HepG2 (cell line): ENCODE data around the gene PCNT. TPM values are rescaled to one million over a fixed set of nuclear protein-coding genes. Genes with fewer than 3 reads are reported as not detected.
A peak's percentile ranks its signal among the peaks of the same experiment; 100 is the strongest.

ENCODE experiments used
- ATAC-seq: fragments of 200-7000 bp; cut with Tn5 transposase; 3 replicates; pipeline ENCODE4 v1.9.1; 2020; ENCODE audit warnings: mild to moderate bottlenecking, moderate library complexity
- BruUV-seq: library from RNA; stranded (reverse); fragments of 400-500 nt; replicated peaks from 2 replicates; lab custom pipeline; 2021; lab: Mats Ljungman, UMichigan
- CTCF ChIA-PET: fragments of 300-600 bp; formaldehyde crosslinking; extraction: SDS; loops from one replicate; lab custom pipeline; 2021; ENCODE audit warnings: low total read pairs, inconsistent platforms, low intra/inter-chr PET ratio; lab: Yijun Ruan, JAX
- POLR2A ChIA-PET: fragments of 350-600 bp; sonication (Branson Sonifier 250); formaldehyde crosslinking; loops from one replicate; lab custom pipeline; 2020; ENCODE audit warnings: antibody characterized with exemption, inconsistent platforms; lab: Yijun Ruan, JAX
- DNase-seq: peaks from one replicate; pipeline ENCODE4 v3.0.0-alpha.2; 2015; ENCODE audit warnings: low spot score
- FAIRE-seq: peaks from 3 replicates; lab custom pipeline; 2011; peaks lifted over from hg19 to GRCh38; lab: Jason Lieb, UNC
- H2AFZ ChIP-seq: one replicate; pipeline ENCODE4 v1.6.1; 2011; ENCODE audit warnings: low read length, inconsistent platforms
- H3K27ac ChIP-seq: fragments of 300-600 bp; 3 replicates; pipeline ENCODE4 v1.8.0; 2011; ENCODE audit warnings: mixed run types, mild to moderate bottlenecking, mixed read lengths, low read length, inconsistent platforms; ENCODE audit not compliant: insufficient read depth; ENCODE audit errors: extremely low read length
- H3K27me3 ChIP-seq, 2 experiments: fragments of 200-600 bp in 1 of 2; 2 replicates in 1 of 2; 3 replicates in 1 of 2; pipeline versions ENCODE4 v1.6.0 to v1.8.0; 2011; ENCODE audit warnings: low read length in 2 of 2, mild to moderate bottlenecking in 2 of 2, moderate library complexity in 2 of 2, inconsistent platforms in 1 of 2; ENCODE audit not compliant: insufficient read depth in 2 of 2, control insufficient read depth in 1 of 2
- H3K36me3 ChIP-seq, 2 experiments: fragments of 200-600 bp in 1 of 2; replicated peaks in 1 of 2; 2 replicates in 1 of 2; 3 replicates in 1 of 2; pipeline versions ENCODE4 v1.5.1 to v1.8.0; 2011; ENCODE audit warnings: low read length in 2 of 2, inconsistent platforms in 1 of 2; ENCODE audit not compliant: insufficient read depth in 2 of 2, control insufficient read depth in 1 of 2
- H3K4me1 ChIP-seq: 2 replicates; pipeline ENCODE4 v1.5.1; 2012; ENCODE audit warnings: low read length, inconsistent platforms; ENCODE audit not compliant: insufficient read depth
- H3K4me2 ChIP-seq: 2 replicates; pipeline ENCODE4 v1.6.0; 2011; ENCODE audit warnings: low read depth, low read length, inconsistent platforms
- H3K4me3 ChIP-seq, 3 experiments: fragments of 200-600 bp in 1 of 3; sonication (generic), shearing (Covaris generic) in 1 of 3; replicated peaks in 1 of 3; 2 replicates each; pipeline ENCODE4 v1.5.1; 2011 to 2016; ENCODE audit warnings: low read length in 3 of 3, inconsistent platforms in 2 of 3, low read depth in 2 of 3, mild to moderate bottlenecking in 2 of 3, control low read depth in 1 of 3, mixed read lengths in 1 of 3; ENCODE audit not compliant: insufficient read depth in 1 of 3
- H3K79me2 ChIP-seq: one replicate; pipeline ENCODE4 v1.6.1; 2011; ENCODE audit warnings: low read length, inconsistent platforms; ENCODE audit not compliant: insufficient read depth
- H3K9ac ChIP-seq: 2 replicates; pipeline ENCODE4 v1.6.0; 2011; ENCODE audit warnings: mild to moderate bottlenecking, low read depth, low read length, inconsistent platforms; ENCODE audit not compliant: insufficient read depth
- H3K9me3 ChIP-seq: 2 replicates; pipeline ENCODE4 v1.5.1; 2012; ENCODE audit warnings: mild to moderate bottlenecking, low read length
- H4K20me1 ChIP-seq: 2 replicates; pipeline ENCODE4 v1.6.0; 2011; ENCODE audit warnings: inconsistent platforms, mild to moderate bottlenecking, low read length, moderate library complexity; ENCODE audit not compliant: insufficient read depth
- FOXK1 ChIP-seq: sonication (generic); formaldehyde crosslinking; IDR thresholded peaks from 2 replicates; pipeline ENCODE4 v1.4.0; 2020; ENCODE audit warnings: low read depth, missing genetic modification reagents, borderline replicate concordance
- IKZF1 ChIP-seq: fragments of 450-650 bp; IDR thresholded peaks from 2 replicates; pipeline ENCODE4 v1.7.1; 2016
- MTA1 ChIP-seq: sonication (generic); formaldehyde crosslinking; IDR thresholded peaks from 2 replicates; pipeline ENCODE4 v1.4.0; 2020; ENCODE audit warnings: missing genetic modification reagents, mild to moderate bottlenecking, borderline replicate concordance
- SALL1 ChIP-seq: sonication (generic); formaldehyde crosslinking; IDR thresholded peaks from 2 replicates; pipeline ENCODE4 v1.8.0; 2022; ENCODE audit warnings: mild to moderate bottlenecking, missing genetic modification reagents
- SAP130 ChIP-seq: IDR thresholded peaks from 2 replicates; pipeline ENCODE4 v1.6.1; 2016; ENCODE audit warnings: low read depth
- ZBTB7A ChIP-seq: sonication (generic); formaldehyde crosslinking; IDR thresholded peaks from 2 replicates; pipeline ENCODE4 v1.8.0; 2022; ENCODE audit warnings: mild to moderate bottlenecking, missing genetic modification reagents
- ZNF564 ChIP-seq: sonication (generic); formaldehyde crosslinking; IDR thresholded peaks from 2 replicates; pipeline ENCODE4 v1.8.1; 2023; ENCODE audit warnings: mild to moderate bottlenecking, missing genetic modification reagents
- ZNF629 ChIP-seq: sonication (generic); formaldehyde crosslinking; conservative IDR thresholded peaks from 2 replicates; pipeline ENCODE4 v1.5.0; 2020; ENCODE audit warnings: missing genetic modification reagents
- ZNF891 ChIP-seq: sonication (generic); formaldehyde crosslinking; IDR thresholded peaks from 2 replicates; pipeline ENCODE4 v1.5.0; 2020; ENCODE audit warnings: mild to moderate bottlenecking, missing genetic modification reagents
- WGBS: methylation state at CpG from one replicate; pipeline ENCODE4 v1.1.6; 2017; ENCODE audit warnings: low lambda C conversion rate; 5-methylcytosine and 5-hydroxymethylcytosine counted together
- in situ Hi-C: cut with HindIII; loops from 2 replicates; pipeline ENCODE4 v1.10.0; 2017; ENCODE audit warnings: low pct_unique_long_range_greater_than_20kb; ENCODE audit not compliant: extremely low pct_ligation_motif_present
- intact Hi-C: fragments of 100-400 bp; cut with micrococcal nuclease; formaldehyde crosslinking; loops from one replicate; pipeline ENCODE4 v1.10.0; 2022; ENCODE audit not compliant: unreplicated experiment
- polyA plus RNA-seq, 8 experiments: library from polyadenylated mRNA; depleted of rRNA in 3 of 8; stranded (reverse) in 7 of 8; unstranded in 1 of 8; fragments of >200 nt; fragmentation: Illumina TruSeq in 4 of 8; extraction: Trizol in 4 of 8; gene quantifications; 2 replicates each; pipeline versions ENCODE4 v1.2.1 to v1.2.3, GENCODE V29; 2011 to 2016; ENCODE audit warnings: low read depth in 4 of 8, missing spikeins in 1 of 8, mixed read lengths in 1 of 8; ENCODE audit not compliant: insufficient read depth in 1 of 8
- total RNA-seq, 5 experiments: library from RNA; depleted of rRNA; stranded (reverse); fragments of >200 nt; fragmentation: Illumina TruSeq; extraction: Trizol; gene quantifications; 2 replicates each; pipeline ENCODE4 v1.2.3, GENCODE V29; 2016; ENCODE audit warnings: low read depth in 1 of 5
- TF ChIP-seq, protein P1 (sequence below): sonication (generic); formaldehyde crosslinking; IDR thresholded peaks from 2 replicates; pipeline ENCODE4 v1.5.1; 2020; ENCODE audit warnings: mild to moderate bottlenecking, missing genetic modification reagents, moderate library complexity

PCNT gene
- total and polyA plus RNA-seq, 2 of the 13 experiments (the other 11 are each of a cell fraction or from before 2014, with no cell fraction given): 5.6 to 12.4 TPM

DNA sequence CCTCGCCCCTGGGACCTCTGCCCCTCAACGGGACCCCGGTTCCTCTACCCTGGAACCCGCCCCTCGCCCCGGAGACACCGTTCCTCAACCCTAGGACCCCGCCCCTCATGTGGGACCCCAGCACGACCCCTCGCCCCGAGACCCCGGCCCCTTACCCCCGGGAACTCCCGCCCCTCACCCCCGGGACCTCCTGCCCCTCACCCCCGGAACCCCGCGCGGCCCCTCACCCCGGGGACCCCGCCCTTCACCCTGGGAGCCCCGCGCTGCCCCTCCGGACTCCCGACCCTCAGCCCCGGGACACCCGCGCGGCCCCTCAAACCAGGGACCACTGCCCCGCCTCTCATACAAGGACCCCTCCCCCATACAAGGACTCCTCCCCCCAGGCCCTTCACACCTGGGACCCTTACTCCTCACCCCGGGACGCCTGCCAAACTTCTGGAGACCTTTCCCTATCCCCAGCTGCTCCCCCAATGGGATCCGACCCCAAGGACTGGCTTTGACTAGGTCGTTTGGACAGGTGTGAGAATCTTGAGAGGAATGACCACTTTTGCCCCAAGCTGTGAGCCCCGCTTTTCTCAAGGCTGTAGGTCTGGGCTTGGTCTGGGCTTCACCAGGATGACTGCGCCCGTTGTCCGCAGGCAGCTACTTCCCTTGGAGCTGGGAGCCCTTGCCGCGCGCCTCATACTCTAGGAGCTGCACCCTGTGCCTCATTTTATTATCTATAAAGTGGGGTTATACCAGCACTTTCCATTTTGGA lies 135.6 kb downstream of the PCNT start:
- Histone ChIP-seq H3K4me1 (peaks cover 51% of the 10 kb centered on the region), H3K9me3 (no peaks in the 10 kb centered on the region), H3K79me2 (peaks cover 44% of the 10 kb centered on the region), H3K4me3 (peak overlapping the region; percentile 85 to 98 (median 89)), H3K4me2 (peak overlapping the region; percentile 89), H4K20me1 (no peaks in the 10 kb centered on the region), H3K36me3 (peaks cover 4 to 14% of the 10 kb centered on the region in 2 experiments; a peak in 2 of 5 replicates), H2AFZ (no peak overlapping the region), H3K27me3 (no peaks in the 10 kb centered on the region; a peak in 1 of 5 replicates), H3K27ac (peak overlapping the region; percentile 70), H3K9ac (peak overlapping the region; percentile 89)
- CTCF ChIA-PET: no interaction called here
- intact Hi-C loops (no loop called here), in situ Hi-C loops (no loop called here)
- whole genome bisulfite sequencing: 4% methylated on average over 38 of the region's 41 CpGs
- POLR2A ChIA-PET: interaction anchor here (1.0 to 2.9 kb wide), 4 partner anchors 12 to 162 kb away, joined by 3 to 11 read pairs (median 4); no protein-coding TSS in a partner anchor
- FAIRE-seq (no peak), DNase-seq (no peak), ATAC-seq (0 out of 3 replicates have a peak, but pooled peaks have one; percentile 7)
- no TSS peak for BruUV-seq
- TF ChIP-seq MTA1 (CRISPR knock-in tag) (no peak), ZBTB7A (CRISPR knock-in tag) (0 out of 2 replicates have a peak, but pooled peaks have one; percentile 56), ZNF629 (CRISPR knock-in tag) (peak; percentile 57), ZNF891 (0 out of 2 replicates have a peak, but pooled peaks have one; percentile 21), SAP130 (CRISPR knock-in tag) (peak; percentile 30), IKZF1 (no peak), ZNF564 (no peak), SALL1 (CRISPR knock-in tag) (0 out of 2 replicates have a peak, but pooled peaks have one; percentile 24), FOXK1 (CRISPR knock-in tag) (no peak)
- TF ChIP-seq, protein P1, sequence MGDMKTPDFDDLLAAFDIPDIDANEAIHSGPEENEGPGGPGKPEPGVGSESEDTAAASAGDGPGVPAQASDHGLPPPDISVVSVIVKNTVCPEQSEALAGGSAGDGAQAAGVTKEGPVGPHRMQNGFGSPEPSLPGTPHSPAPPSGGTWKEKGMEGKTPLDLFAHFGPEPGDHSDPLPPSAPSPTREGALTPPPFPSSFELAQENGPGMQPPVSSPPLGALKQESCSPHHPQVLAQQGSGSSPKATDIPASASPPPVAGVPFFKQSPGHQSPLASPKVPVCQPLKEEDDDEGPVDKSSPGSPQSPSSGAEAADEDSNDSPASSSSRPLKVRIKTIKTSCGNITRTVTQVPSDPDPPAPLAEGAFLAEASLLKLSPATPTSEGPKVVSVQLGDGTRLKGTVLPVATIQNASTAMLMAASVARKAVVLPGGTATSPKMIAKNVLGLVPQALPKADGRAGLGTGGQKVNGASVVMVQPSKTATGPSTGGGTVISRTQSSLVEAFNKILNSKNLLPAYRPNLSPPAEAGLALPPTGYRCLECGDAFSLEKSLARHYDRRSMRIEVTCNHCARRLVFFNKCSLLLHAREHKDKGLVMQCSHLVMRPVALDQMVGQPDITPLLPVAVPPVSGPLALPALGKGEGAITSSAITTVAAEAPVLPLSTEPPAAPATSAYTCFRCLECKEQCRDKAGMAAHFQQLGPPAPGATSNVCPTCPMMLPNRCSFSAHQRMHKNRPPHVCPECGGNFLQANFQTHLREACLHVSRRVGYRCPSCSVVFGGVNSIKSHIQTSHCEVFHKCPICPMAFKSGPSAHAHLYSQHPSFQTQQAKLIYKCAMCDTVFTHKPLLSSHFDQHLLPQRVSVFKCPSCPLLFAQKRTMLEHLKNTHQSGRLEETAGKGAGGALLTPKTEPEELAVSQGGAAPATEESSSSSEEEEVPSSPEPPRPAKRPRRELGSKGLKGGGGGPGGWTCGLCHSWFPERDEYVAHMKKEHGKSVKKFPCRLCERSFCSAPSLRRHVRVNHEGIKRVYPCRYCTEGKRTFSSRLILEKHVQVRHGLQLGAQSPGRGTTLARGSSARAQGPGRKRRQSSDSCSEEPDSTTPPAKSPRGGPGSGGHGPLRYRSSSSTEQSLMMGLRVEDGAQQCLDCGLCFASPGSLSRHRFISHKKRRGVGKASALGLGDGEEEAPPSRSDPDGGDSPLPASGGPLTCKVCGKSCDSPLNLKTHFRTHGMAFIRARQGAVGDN (CRISPR knock-in tag): 0 out of 2 replicates have a peak, but pooled peaks have one; percentile 7
